Brain microvascular endothelial cell (primary cell): ENCODE results near the gene ELL2.

Experiments
- DNase-seq: peaks from one replicate; pipeline ENCODE4 v3.0.0-alpha.2; 2020
- H3K27ac ChIP-seq: fragments of 250-450 bp; sonication (Bioruptor Pico); 2 replicates; pipeline ENCODE4 v1.5.1; 2020; ENCODE audit warnings: mild to moderate bottlenecking, moderate library complexity
- H3K27me3 ChIP-seq: fragments of 250-450 bp; sonication (Bioruptor Pico); replicated peaks from 2 replicates; pipeline ENCODE4 v1.5.1; 2020; ENCODE audit warnings: mild to moderate bottlenecking
- H3K36me3 ChIP-seq: fragments of 250-450 bp; sonication (Bioruptor Pico); replicated peaks from 2 replicates; pipeline ENCODE4 v1.5.1; 2020; ENCODE audit warnings: mild to moderate bottlenecking
- H3K4me3 ChIP-seq: 2 replicates; pipeline ENCODE4 v1.5.1; 2011; ENCODE audit warnings: low read depth, mild to moderate bottlenecking, control low read depth, low read length, moderate library complexity
- in situ Hi-C: cut with HindIII; loops from 2 replicates; pipeline ENCODE4 v1.10.0; 2017; ENCODE audit warnings: low sequenced_read_pairs, low pct_ligation_motif_present
- TF ChIP-seq, protein P1 (sequence below): IDR thresholded peaks from 2 replicates; pipeline ENCODE4 v1.5.1; 2011; ENCODE audit warnings: low read depth, mild to moderate bottlenecking, moderate library complexity, low read length, control low read depth, inconsistent platforms; ENCODE audit errors: missing control alignments

ELL2 gene

DNA sequence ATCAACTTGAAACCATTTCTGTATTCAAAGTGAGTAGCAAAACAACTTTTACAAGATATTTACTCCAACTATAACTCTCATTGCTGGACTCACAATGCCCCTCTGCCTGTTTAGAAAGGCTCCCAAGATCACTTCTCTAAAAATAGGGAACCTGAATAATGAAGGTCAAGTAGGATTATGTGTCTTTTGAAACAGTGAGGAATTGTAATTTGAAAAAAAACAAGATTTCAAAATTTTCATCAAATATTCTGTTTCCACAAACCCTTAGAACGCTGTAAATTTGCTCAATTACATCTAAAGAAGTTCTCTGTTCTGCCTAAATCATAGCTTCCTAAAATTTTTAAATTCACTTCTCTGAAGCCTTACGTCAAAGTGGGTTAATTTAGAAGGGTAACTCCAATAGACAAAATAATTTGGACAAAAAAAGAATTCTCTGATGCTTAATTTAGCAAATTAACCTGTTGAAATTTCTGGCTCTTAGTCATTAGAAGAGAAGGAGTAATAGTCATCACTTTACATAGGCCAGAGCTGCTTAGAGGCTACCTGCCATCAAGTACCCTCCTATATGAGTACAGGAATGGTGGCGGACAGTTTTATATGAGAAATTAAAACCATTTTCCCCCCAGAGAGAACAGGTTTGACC is 4.0 kb downstream of the ELL2 start:
- in situ Hi-C loops, result loop anchor here (10.0 kb wide), 1 partner anchor 377 kb away; no protein-coding TSS in a partner anchor
- TF ChIP-seq, protein P1, sequence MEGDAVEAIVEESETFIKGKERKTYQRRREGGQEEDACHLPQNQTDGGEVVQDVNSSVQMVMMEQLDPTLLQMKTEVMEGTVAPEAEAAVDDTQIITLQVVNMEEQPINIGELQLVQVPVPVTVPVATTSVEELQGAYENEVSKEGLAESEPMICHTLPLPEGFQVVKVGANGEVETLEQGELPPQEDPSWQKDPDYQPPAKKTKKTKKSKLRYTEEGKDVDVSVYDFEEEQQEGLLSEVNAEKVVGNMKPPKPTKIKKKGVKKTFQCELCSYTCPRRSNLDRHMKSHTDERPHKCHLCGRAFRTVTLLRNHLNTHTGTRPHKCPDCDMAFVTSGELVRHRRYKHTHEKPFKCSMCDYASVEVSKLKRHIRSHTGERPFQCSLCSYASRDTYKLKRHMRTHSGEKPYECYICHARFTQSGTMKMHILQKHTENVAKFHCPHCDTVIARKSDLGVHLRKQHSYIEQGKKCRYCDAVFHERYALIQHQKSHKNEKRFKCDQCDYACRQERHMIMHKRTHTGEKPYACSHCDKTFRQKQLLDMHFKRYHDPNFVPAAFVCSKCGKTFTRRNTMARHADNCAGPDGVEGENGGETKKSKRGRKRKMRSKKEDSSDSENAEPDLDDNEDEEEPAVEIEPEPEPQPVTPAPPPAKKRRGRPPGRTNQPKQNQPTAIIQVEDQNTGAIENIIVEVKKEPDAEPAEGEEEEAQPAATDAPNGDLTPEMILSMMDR, result no peak

DNA sequence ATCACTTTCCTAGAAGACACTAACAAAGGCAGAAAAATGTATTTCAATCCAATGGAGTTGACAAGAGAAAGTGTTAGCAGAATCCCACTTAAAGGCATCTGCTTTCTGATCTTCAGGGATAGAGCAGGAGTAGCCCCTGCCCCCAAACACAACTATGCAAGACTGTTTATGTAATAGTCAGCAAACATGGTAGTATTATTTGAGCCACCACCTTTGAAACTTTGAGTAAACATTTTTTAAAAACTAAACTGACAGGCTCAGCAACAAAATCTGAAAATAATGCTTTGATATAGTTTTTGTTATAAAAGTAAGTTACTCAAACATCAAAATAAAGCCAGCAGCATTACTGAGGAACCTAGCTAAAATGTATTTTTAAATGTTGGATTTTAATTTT is 4.8 kb downstream of the ELL2 start:
- Histone ChIP-seq H3K27ac (no peak overlapping the region), H3K4me3 (no peak overlapping the region), H3K36me3 (no peaks in the 10 kb centered on the region), H3K27me3 (no peaks in the 10 kb centered on the region)
- in situ Hi-C loops, result loop anchor here (10.0 kb wide), 1 partner anchor 378 kb away; no protein-coding TSS in a partner anchor
- DNase-seq, result no peak
- TF ChIP-seq, protein P1, result no peak

More for the DNA sequence above, 4.0 kb downstream of the ELL2 start:
- no peak for DNase-seq
- H3K4me3 ChIP-seq, result no peak overlapping the region
- no peak overlapping the region for H3K27ac ChIP-seq
- H3K36me3 ChIP-seq, result no peaks in the 10 kb centered on the region
- no peaks in the 10 kb centered on the region for H3K27me3 ChIP-seq

DNA sequence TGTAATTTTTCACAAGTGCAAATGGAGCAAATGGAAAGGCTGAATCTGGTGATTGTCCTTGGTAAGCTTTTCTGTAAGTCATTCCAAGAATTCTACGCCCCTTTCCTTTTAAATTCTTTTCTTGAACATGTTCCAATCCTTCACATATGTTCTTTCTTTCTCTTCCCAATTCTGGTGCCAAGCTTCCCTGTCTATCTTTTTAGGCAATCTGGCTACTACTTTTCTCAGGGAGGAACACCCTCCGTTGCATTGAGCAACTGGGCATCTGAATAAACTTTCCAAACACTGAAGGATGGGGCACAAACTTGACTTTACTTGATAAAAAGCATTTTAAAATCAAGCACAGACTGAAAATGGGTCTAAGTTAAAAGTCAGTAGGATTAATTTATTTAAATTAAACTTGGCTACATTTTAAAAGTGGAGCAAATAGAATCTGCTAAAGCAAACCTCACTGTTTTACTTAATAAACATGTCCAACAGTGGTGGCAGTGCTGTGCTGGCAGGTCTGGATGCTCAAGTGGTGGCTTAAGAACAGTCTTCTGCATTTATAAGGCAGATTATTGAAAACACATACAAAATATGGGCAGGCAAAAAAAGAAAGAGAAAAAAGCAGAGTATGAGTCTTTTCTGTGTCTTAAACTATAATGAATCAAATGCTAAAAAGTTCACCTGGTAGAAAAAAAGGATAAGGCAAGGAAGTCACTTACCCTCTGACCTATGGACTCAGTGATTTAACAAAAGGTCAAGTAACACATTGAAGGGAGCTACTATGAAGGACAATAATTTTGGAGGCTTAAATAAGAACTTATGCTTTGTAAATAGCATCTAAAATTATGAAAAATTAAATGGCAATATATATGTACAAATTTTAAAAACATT is 5.4 kb downstream of the ELL2 start:
- no peak for DNase-seq
- Histone ChIP-seq H3K27ac (no peak overlapping the region), H3K27me3 (no peaks in the 10 kb centered on the region), H3K4me3 (no peak overlapping the region), H3K36me3 (no peaks in the 10 kb centered on the region)
- in situ Hi-C loops, result loop anchor here (10.0 kb wide), 1 partner anchor 379 kb away; no protein-coding TSS in a partner anchor
- TF ChIP-seq, protein P1, result no peak

DNA sequence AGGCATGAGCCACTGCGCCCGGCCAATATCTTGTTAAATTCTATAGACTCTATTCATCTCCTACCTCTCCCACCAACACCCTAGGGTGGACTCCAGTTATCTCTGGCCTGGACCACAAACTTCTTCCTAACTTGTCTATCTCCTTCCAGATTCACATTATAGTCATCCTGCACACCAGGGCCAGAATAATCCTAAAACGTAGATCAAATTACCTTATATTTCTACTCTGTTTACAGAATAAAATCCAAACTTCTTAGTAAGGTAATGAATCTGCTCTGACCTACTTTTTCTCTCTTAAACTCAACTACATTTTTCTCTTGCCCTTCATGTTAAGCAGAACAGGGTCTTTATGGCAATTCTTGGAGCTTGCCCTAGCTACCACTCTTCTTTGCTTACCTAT is 6.9 kb downstream of the ELL2 start:
- Histone ChIP-seq H3K27ac (no peak overlapping the region), H3K4me3 (no peak overlapping the region), H3K36me3 (no peaks in the 10 kb centered on the region), H3K27me3 (no peaks in the 10 kb centered on the region)
- TF ChIP-seq, protein P1, result no peak
- in situ Hi-C loops, result loop anchor here (10.0 kb wide), 1 partner anchor 380 kb away; no protein-coding TSS in a partner anchor
- no peak for DNase-seq

DNA sequence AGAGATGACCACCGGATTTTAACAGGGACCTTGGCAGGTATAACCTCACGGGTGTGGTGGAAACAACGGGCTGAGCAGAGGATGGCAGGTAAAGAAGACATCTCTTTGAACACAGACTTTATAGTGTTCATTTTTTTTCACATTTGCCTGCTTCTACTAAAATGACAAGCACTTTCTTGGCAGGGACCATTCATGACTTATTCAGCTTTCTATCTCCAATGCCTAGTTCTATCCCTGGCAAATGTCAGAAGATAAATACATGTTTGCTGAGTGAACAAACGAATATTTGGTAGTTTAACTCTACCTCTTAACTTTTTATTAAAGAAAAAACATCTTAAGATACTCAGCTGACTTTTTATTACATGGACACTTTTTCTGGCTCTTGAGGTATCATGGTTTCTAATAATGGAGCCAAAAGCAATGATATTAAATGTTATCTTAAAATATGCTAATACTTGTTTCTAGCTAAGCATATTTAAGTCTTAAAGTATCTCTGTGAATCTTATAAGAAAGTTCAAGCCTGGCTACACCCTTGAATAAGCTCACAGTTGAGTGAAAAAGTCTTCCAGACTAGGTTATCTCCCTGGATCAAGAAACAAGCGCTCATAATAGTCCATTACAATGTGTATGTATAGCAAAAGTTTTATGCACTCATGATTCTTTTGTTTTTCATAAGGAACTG is 8.5 kb downstream of the ELL2 start:
- TF ChIP-seq, protein P1, result no peak
- Histone ChIP-seq H3K27ac (no peak overlapping the region), H3K27me3 (no peaks in the 10 kb centered on the region), H3K4me3 (no peak overlapping the region), H3K36me3 (no peaks in the 10 kb centered on the region)
- in situ Hi-C loops, result loop anchor here (10.0 kb wide), 1 partner anchor 382 kb away; no protein-coding TSS in a partner anchor
- no peak for DNase-seq
